HEK293 (cell line): ENCODE results near the gene TBC1D12.

Experiments
- BCL11B ChIP-seq: fragments of 450-650 bp; formaldehyde crosslinking; IDR thresholded peaks from 2 replicates; pipeline ENCODE4 v1.5.1; 2016; ENCODE audit warnings: low read depth, missing biosample characterization, missing genetic modification characterization
- GFI1B ChIP-seq: fragments of 450-650 bp; formaldehyde crosslinking; IDR thresholded peaks from 2 replicates; pipeline ENCODE4 v1.5.1; 2016; ENCODE audit warnings: missing biosample characterization, missing genetic modification characterization
- GLIS1 ChIP-seq: fragments of 450-650 bp; formaldehyde crosslinking; IDR thresholded peaks from 2 replicates; pipeline ENCODE4 v1.5.1; 2016; ENCODE audit warnings: missing biosample characterization, missing genetic modification characterization
- GLIS2 ChIP-seq: fragments of 450-650 bp; formaldehyde crosslinking; IDR thresholded peaks from 2 replicates; pipeline ENCODE4 v1.5.1; 2016; ENCODE audit warnings: missing biosample characterization, missing genetic modification characterization
- HOXD13 ChIP-seq: sonication (generic); formaldehyde crosslinking; IDR thresholded peaks from 2 replicates; pipeline ENCODE4 v1.8.0; 2022; ENCODE audit warnings: missing genetic modification reagents, borderline replicate concordance
- KLF1 ChIP-seq: fragments of 450-650 bp; formaldehyde crosslinking; IDR thresholded peaks from 2 replicates; pipeline ENCODE4 v1.5.1; 2016; ENCODE audit warnings: missing biosample characterization, missing genetic modification characterization
- KLF16 ChIP-seq: fragments of 450-650 bp; formaldehyde crosslinking; IDR thresholded peaks from 2 replicates; pipeline ENCODE4 v1.5.1; 2017; ENCODE audit warnings: missing biosample characterization, missing genetic modification characterization
- MYNN ChIP-seq: fragments of 450-650 bp; formaldehyde crosslinking; IDR thresholded peaks from 2 replicates; pipeline ENCODE4 v1.5.1; 2016; ENCODE audit warnings: missing biosample characterization, missing genetic modification characterization, borderline replicate concordance
- PRDM1 ChIP-seq: fragments of 450-650 bp; formaldehyde crosslinking; IDR thresholded peaks from 2 replicates; pipeline ENCODE4; 2016; ENCODE audit warnings: missing biosample characterization, missing genetic modification characterization
- REST ChIP-seq: fragments of 450-650 bp; formaldehyde crosslinking; IDR thresholded peaks from 2 replicates; pipeline ENCODE4 v1.5.1; 2016; ENCODE audit warnings: missing biosample characterization, missing genetic modification characterization
- ZEB2 ChIP-seq: fragments of 450-650 bp; formaldehyde crosslinking; IDR thresholded peaks from 2 replicates; pipeline ENCODE4 v1.5.1; 2016; ENCODE audit warnings: missing biosample characterization, missing genetic modification characterization
- ZFP3 ChIP-seq: fragments of 450-650 bp; formaldehyde crosslinking; IDR thresholded peaks from 2 replicates; pipeline ENCODE4 v1.5.1; 2016; ENCODE audit warnings: low read depth, missing biosample characterization, missing genetic modification characterization
- ZNF16 ChIP-seq: fragments of 450-650 bp; formaldehyde crosslinking; IDR thresholded peaks from 2 replicates; pipeline ENCODE4 v1.5.1; 2016; ENCODE audit warnings: low read depth, missing biosample characterization, missing genetic modification characterization
- ZNF174 ChIP-seq: fragments of 450-650 bp; formaldehyde crosslinking; IDR thresholded peaks from 2 replicates; pipeline ENCODE4 v1.5.0; 2017; ENCODE audit warnings: missing biosample characterization, mild to moderate bottlenecking, missing genetic modification characterization
- ZNF2 ChIP-seq: fragments of 450-650 bp; formaldehyde crosslinking; IDR thresholded peaks from 2 replicates; pipeline ENCODE4 v1.5.1; 2016; ENCODE audit warnings: missing biosample characterization, missing genetic modification characterization
- ZNF202 ChIP-seq: fragments of 450-650 bp; formaldehyde crosslinking; IDR thresholded peaks from 2 replicates; pipeline ENCODE4 v1.5.1; 2016; ENCODE audit warnings: missing biosample characterization, missing genetic modification characterization, borderline replicate concordance
- ZNF561 ChIP-seq: fragments of 450-650 bp; IDR thresholded peaks from 2 replicates; pipeline ENCODE4 v1.5.1; 2018; ENCODE audit warnings: missing biosample characterization, missing genetic modification characterization, borderline replicate concordance
- ZNF600 ChIP-seq: fragments of 450-650 bp; formaldehyde crosslinking; IDR thresholded peaks from 2 replicates; pipeline ENCODE4 v1.5.1; 2016; ENCODE audit warnings: missing biosample characterization, missing genetic modification characterization
- ZNF654 ChIP-seq: fragments of 450-650 bp; formaldehyde crosslinking; IDR thresholded peaks from 2 replicates; pipeline ENCODE4 v1.5.1; 2016; ENCODE audit warnings: low read depth, missing biosample characterization, missing genetic modification characterization
- ZNF785 ChIP-seq: fragments of 450-650 bp; formaldehyde crosslinking; IDR thresholded peaks from 2 replicates; pipeline ENCODE4 v1.5.1; 2016; ENCODE audit warnings: missing biosample characterization, missing genetic modification characterization
- TF ChIP-seq, protein P1 (sequence below): fragments of 450-650 bp; formaldehyde crosslinking; IDR thresholded peaks from 2 replicates; pipeline ENCODE4 v1.5.1; 2017; ENCODE audit warnings: missing biosample characterization, missing genetic modification characterization
- TF ChIP-seq, protein P2 (sequence below): fragments of 450-650 bp; formaldehyde crosslinking; IDR thresholded peaks from 2 replicates; pipeline ENCODE4 v1.5.1; 2016; ENCODE audit warnings: missing biosample characterization, missing genetic modification characterization
- TF ChIP-seq, protein P3 (sequence below): fragments of 450-650 bp; formaldehyde crosslinking; IDR thresholded peaks from 2 replicates; pipeline ENCODE4 v1.5.1; 2017; ENCODE audit warnings: missing biosample characterization, missing genetic modification characterization

TBC1D12 gene

DNA sequence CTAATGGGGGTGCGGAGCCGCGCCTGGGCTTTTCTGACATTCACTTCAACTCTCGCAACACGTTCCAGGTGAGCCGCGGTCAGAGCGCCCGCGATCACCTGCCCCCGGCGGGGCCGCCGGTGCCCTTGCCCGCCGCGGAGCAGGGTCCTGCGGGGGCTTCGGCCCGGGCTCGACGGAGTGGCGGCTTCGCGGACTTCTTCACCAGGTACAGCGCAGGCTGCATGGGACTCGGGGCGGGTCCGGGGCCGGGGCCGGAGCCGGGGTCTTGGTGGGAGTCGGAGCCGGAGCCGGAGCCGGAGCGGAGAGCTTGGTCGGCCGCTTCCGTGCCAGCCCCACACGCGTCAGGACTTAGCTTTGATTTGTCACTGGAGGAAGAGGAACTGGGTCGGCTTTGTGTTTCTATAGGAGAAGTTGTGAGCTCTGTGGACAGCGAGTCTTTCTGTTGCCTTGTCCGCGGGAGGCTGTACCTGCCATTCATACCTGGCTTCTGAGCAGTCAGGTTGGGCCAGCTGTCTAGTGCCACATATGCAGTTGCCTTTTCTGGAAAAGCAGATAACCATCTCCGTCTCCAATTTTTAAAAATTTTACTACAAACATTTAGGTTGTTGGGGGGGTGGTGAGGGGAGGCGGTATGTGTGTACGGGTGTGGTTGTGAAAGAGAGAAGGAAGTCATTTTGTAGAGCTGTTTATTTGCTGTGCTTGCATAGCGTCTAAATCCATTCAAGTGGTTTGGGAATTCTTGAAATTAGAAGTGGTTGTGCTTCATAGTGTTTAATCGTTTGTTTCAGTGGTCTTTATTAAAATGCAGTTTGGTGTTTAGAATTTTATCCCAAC lies 1.3 kb downstream of the TBC1D12 start (continued):
- TF ChIP-seq KLF1 (tag by site-specific recombination) (0 out of 2 replicates have a peak, but pooled peaks have one; percentile 13), BCL11B (tag by site-specific recombination) (no peak), ZNF561 (tag by site-specific recombination) (peak; percentile 11; the same call in 1 of the 2 replicates), ZNF202 (tag by site-specific recombination) (no peak), ZNF654 (tag by site-specific recombination) (0 out of 2 replicates have a peak, but pooled peaks have one; percentile 2), ZNF16 (no peak), REST (0 out of 2 replicates have a peak, but pooled peaks have one; percentile 63), MYNN (tag by site-specific recombination) (no peak), GLIS1 (tag by site-specific recombination) (peak; percentile 12; the same call in 1 of the 2 replicates), ZNF600 (tag by site-specific recombination) (peak; percentile 91), KLF16 (tag by site-specific recombination) (no peak), ZNF174 (no peak), HOXD13 (CRISPR knock-in tag) (no peak), GFI1B (tag by site-specific recombination) (peak; percentile 70; the same call in 1 of the 2 replicates), ZNF785 (tag by site-specific recombination) (no peak), PRDM1 (tag by site-specific recombination) (peak; percentile 90), ZNF2 (peak; percentile 17; the same call in 1 of the 2 replicates), ZEB2 (peak; percentile 77), ZFP3 (tag by site-specific recombination) (no peak), GLIS2 (peak; percentile 37; the same call in 1 of the 2 replicates)
- TF ChIP-seq, protein P1, sequence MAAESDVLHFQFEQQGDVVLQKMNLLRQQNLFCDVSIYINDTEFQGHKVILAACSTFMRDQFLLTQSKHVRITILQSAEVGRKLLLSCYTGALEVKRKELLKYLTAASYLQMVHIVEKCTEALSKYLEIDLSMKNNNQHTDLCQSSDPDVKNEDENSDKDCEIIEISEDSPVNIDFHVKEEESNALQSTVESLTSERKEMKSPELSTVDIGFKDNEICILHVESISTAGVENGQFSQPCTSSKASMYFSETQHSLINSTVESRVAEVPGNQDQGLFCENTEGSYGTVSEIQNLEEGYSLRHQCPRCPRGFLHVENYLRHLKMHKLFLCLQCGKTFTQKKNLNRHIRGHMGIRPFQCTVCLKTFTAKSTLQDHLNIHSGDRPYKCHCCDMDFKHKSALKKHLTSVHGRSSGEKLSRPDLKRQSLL = peak; percentile 97
- TF ChIP-seq, protein P2, sequence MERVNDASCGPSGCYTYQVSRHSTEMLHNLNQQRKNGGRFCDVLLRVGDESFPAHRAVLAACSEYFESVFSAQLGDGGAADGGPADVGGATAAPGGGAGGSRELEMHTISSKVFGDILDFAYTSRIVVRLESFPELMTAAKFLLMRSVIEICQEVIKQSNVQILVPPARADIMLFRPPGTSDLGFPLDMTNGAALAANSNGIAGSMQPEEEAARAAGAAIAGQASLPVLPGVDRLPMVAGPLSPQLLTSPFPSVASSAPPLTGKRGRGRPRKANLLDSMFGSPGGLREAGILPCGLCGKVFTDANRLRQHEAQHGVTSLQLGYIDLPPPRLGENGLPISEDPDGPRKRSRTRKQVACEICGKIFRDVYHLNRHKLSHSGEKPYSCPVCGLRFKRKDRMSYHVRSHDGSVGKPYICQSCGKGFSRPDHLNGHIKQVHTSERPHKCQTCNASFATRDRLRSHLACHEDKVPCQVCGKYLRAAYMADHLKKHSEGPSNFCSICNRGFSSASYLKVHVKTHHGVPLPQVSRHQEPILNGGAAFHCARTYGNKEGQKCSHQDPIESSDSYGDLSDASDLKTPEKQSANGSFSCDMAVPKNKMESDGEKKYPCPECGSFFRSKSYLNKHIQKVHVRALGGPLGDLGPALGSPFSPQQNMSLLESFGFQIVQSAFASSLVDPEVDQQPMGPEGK (tag by site-specific recombination) = peak; percentile 22
- TF ChIP-seq, protein P3, sequence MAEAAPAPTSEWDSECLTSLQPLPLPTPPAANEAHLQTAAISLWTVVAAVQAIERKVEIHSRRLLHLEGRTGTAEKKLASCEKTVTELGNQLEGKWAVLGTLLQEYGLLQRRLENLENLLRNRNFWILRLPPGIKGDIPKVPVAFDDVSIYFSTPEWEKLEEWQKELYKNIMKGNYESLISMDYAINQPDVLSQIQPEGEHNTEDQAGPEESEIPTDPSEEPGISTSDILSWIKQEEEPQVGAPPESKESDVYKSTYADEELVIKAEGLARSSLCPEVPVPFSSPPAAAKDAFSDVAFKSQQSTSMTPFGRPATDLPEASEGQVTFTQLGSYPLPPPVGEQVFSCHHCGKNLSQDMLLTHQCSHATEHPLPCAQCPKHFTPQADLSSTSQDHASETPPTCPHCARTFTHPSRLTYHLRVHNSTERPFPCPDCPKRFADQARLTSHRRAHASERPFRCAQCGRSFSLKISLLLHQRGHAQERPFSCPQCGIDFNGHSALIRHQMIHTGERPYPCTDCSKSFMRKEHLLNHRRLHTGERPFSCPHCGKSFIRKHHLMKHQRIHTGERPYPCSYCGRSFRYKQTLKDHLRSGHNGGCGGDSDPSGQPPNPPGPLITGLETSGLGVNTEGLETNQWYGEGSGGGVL (tag by site-specific recombination) = no peak
